Common myeloid progenitor, CD34-positive (primary cell): ENCODE results near the gene TRAPPC5.

Experiments
- CTCF ChIA-PET: fragments of 350-600 bp; sonication (Branson Sonifier 250); formaldehyde crosslinking; loops from one replicate; lab custom pipeline; 2021; ENCODE audit warnings: antibody characterized with exemption; lab: Charles Lee
- POLR2A ChIA-PET: fragments of 350-600 bp; sonication (Branson Sonifier 250); formaldehyde crosslinking; loops from one replicate; lab custom pipeline; 2021; ENCODE audit warnings: antibody characterized with exemption; lab: Charles Lee
- DNase-seq, 3 donors: peaks; one replicate each; pipeline versions ENCODE4 v3.0.0 to v3.0.0-alpha.2; 2013
- H3K27ac ChIP-seq, 2 experiments: 1 replicate in 1 of 2; 2 replicates in 1 of 2; pipeline ENCODE4 v1.7.0; 2013; ENCODE audit warnings: inconsistent platforms in 2 of 2, low read length in 2 of 2, mild to moderate bottlenecking in 2 of 2, low read depth in 1 of 2, moderate library complexity in 1 of 2; ENCODE audit not compliant: severe bottlenecking in 2 of 2, insufficient read depth in 1 of 2, poor library complexity in 1 of 2
- H3K27me3 ChIP-seq, 5 experiments: replicated peaks in 2 of 5; 1 replicate in 3 of 5; 2 replicates in 2 of 5; pipeline versions ENCODE4 v1.6.1 to v1.7.0; 2013; ENCODE audit warnings: low read length in 4 of 5, mild to moderate bottlenecking in 2 of 5, moderate library complexity in 2 of 5, inconsistent platforms in 1 of 5; ENCODE audit not compliant: insufficient read depth in 5 of 5, control insufficient read depth in 4 of 5
- H3K36me3 ChIP-seq, 4 experiments: 1 replicate in 2 of 4; 2 replicates in 2 of 4; pipeline versions ENCODE4 v1.6.1 to v1.7.0; 2013; ENCODE audit warnings: low read length in 3 of 4, control low read depth in 1 of 4, mild to moderate bottlenecking in 1 of 4; ENCODE audit not compliant: control insufficient read depth in 4 of 4, insufficient read depth in 4 of 4
- H3K4me1 ChIP-seq, 4 experiments: 1 replicate in 3 of 4; 2 replicates in 1 of 4; pipeline versions ENCODE4 v1.6.1 to v1.7.1; 2013; ENCODE audit warnings: low read length in 3 of 4, mild to moderate bottlenecking in 3 of 4, control low read depth in 1 of 4, inconsistent platforms in 1 of 4, moderate library complexity in 1 of 4; ENCODE audit not compliant: control insufficient read depth in 4 of 4, insufficient read depth in 4 of 4; ENCODE audit errors: control extremely low read depth in 1 of 4
- H3K4me3 ChIP-seq, 7 experiments: 1 replicate in 4 of 7; 2 replicates in 3 of 7; pipeline versions ENCODE4 v1.5.1 to v1.7.0; 2013; ENCODE audit warnings: mild to moderate bottlenecking in 7 of 7, low read length in 6 of 7, moderate library complexity in 6 of 7, inconsistent platforms in 2 of 7, low read depth in 2 of 7, control low read depth in 1 of 7; ENCODE audit not compliant: insufficient read depth in 4 of 7, control insufficient read depth in 1 of 7; ENCODE audit errors: extremely low read depth in 1 of 7
- H3K9me3 ChIP-seq, 5 experiments: 1 replicate in 4 of 5; 2 replicates in 1 of 5; pipeline versions ENCODE4 v1.6.1 to v1.7.1; 2013; ENCODE audit warnings: low read length in 4 of 5, mild to moderate bottlenecking in 2 of 5, inconsistent platforms in 1 of 5, low read depth in 1 of 5, moderate library complexity in 1 of 5; ENCODE audit not compliant: control insufficient read depth in 4 of 5, insufficient read depth in 2 of 5; ENCODE audit errors: control extremely low read depth in 1 of 5
- WGBS: methylation state at CpG from one replicate; pipeline ENCODE4 v1.1.5; 2013; ENCODE audit not compliant: insufficient coverage; 5-methylcytosine and 5-hydroxymethylcytosine counted together

Gene TRAPPC5

DNA sequence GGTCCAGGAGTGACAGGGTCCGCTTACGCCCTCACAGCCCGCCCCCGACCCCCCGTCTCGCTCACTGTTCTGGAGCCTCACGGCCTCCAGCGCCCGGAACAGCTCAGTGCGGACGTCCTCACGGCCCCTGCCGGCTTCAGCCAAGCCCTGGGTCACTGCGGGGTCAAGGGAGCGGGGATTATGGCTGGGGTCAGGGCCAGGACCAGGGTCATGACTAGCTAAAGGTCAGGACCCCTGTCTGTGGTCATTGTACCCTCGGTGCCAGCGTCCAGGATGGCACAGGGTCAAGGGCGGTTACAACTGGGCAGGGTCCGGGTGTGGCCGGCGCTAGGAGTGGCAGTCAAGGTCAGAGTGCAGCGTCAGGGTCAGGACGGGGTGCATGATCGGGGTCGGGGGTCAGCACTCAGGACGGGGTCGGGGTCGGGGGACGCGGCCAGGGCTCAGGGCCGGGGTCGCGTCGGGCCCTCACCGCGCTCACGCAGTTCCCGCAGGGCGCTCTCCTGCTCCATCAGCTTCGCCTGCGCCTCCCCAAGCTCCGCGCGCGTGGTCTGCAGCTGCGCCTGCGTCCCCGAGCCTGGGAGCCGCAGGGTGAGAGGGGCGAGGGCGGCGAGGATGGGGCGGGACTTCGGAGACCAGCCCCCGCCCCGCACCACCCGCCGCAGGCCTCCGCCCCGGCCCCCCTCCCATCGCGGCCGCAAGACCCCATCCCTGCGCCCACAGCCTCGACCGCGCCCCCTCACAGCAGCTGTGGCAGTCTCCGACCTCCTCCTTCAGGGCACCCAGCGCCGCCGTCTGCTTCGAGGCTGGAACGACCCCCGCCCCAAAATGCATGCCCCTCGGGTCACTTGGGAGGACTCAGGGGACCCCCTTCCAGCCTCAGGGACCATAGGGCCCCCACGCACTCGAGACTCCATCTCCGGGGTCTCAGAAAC lies 49.9 kb downstream of the TRAPPC5 start:
- peak in 2 of 3 donors; percentile 37 to 44 for DNase-seq
- POLR2A ChIA-PET, result interaction anchor here (0.6 kb wide), 1 partner anchor 162 kb away, joined by 3 read pairs; no protein-coding TSS in a partner anchor
- H3K36me3 ChIP-seq, result no peaks in the 10 kb centered on the region
- WGBS, result 5% methylated on average over 47 of the region's 78 CpGs
- peak overlapping the region in 2 of 7 experiments; percentile 11 to 38 for H3K4me3 ChIP-seq
- CTCF ChIA-PET, result interaction anchor here (1.2 kb wide), 1 partner anchor 8 kb away, joined by 6 read pairs; no protein-coding TSS in a partner anchor
- no peaks in the 10 kb centered on the region for H3K9me3 ChIP-seq
- H3K4me1 ChIP-seq, result peaks cover 0 to 21% (median 12%) of the 10 kb centered on the region in 4 experiments
- no peak overlapping the region for H3K27ac ChIP-seq
- peaks cover 0 to 47% (median 22%) of the 10 kb centered on the region in 5 experiments for H3K27me3 ChIP-seq

DNA sequence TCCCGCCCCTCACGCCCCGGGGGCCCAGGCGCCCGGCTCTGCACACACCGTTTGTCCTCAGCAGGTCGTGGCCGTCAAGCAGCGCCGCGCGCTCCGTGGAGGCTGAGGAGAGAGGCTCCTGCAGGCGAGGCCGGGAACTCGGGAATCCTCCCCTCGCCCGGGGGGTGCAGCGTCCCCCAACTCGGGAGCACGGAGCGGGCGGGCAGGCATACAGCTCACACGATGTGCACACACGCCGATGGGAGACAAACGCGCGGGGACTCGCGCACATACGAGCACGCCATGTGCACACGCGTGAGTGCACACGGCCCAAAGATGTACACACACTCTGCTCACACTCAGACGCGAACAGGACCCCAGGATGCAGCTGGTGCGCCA lies 50.6 kb downstream of the TRAPPC5 start:
- WGBS, result 65% methylated on average over 29 of the region's 39 CpGs
- CTCF ChIA-PET, result no interaction called here
- no peaks in the 10 kb centered on the region for H3K9me3 ChIP-seq
- H3K27ac ChIP-seq, result no peak overlapping the region
- no peak for DNase-seq
- peaks cover 0 to 47% (median 22%) of the 10 kb centered on the region in 5 experiments for H3K27me3 ChIP-seq
- no peak overlapping the region for H3K4me3 ChIP-seq
- peaks cover 0 to 21% (median 12%) of the 10 kb centered on the region in 4 experiments for H3K4me1 ChIP-seq
- no peaks in the 10 kb centered on the region for H3K36me3 ChIP-seq
- POLR2A ChIA-PET, result interaction anchor here (0.6 kb wide), 1 partner anchor 163 kb away, joined by 3 read pairs; no protein-coding TSS in a partner anchor

- H3K9me3 ChIP-seq, result no peaks in the 10 kb centered on the region
- DNase-seq, result no peak
- WGBS, result 95% methylated on average over 4 of the region's 5 CpGs
- POLR2A ChIA-PET, result no interaction called here
- no peaks in the 10 kb centered on the region for H3K36me3 ChIP-seq
- H3K27me3 ChIP-seq, result peaks cover 0 to 47% (median 22%) of the 10 kb centered on the region in 5 experiments
- CTCF ChIA-PET, result no interaction called here
- H3K27ac ChIP-seq, result no peak overlapping the region
- peaks cover 0 to 21% (median 12%) of the 10 kb centered on the region in 4 experiments for H3K4me1 ChIP-seq
- H3K4me3 ChIP-seq, result no peak overlapping the region
These were observed 51.0 kb downstream of the TRAPPC5 start for GRCh38 chr19:7731615-7732014.

DNA sequence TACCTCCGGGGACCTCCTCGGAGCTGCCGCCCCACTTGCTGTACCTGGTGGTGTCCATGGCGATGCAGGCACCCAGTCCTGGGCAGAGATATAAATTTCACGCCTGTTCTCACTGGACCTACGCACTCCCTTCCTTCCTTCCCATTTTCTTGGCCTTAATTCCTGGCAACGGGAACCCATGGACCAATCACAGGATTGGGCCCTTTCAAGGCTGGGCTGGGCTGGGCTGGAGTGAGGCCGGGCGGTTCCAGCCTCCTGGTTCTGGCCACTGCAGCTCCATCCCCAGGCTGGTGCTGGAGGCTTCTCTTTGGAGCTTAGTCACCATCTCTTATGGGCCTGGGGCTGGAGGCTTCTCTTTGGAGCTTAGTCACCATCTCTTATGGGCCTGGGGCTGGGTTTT lies 51.4 kb downstream of the TRAPPC5 start, which contains the start of gene CLEC4G:
CLEC4G (minus strand) TSS at position 66 of the 400 bp plus-strand sequence; CDS start at position 58, 8 bp downstream.
- DNase-seq, result no peak
- Histone ChIP-seq H3K27ac (no peak within 1 kb of the TSS), H3K4me3 (no peak within 1 kb of the TSS), H3K9me3 (no peaks in the 10 kb centered on the region), H3K27me3 (peaks cover 0 to 47% (median 22%) of the 10 kb centered on the region in 5 experiments), H3K36me3 (no peaks in the 10 kb centered on the region), H3K4me1 (peaks cover 0 to 21% (median 12%) of the 10 kb centered on the region in 4 experiments)
- ChIA-PET POLR2A (no interaction called here), CTCF (no interaction called here)
- 86% methylated on average over 8 of the region's 9 CpGs for WGBS

GRCh38 chr19:7733376-7733775 lies 52.7 kb downstream of the TRAPPC5 start:
- no peaks in the 10 kb centered on the region for H3K9me3 ChIP-seq
- no peak overlapping the region for H3K4me3 ChIP-seq
- H3K4me1 ChIP-seq, result peaks cover 0 to 21% (median 12%) of the 10 kb centered on the region in 4 experiments
- 67% methylated on average over 3 of the region's 6 CpGs for WGBS
- ChIA-PET POLR2A (no interaction called here), CTCF (no interaction called here)
- H3K36me3 ChIP-seq, result no peaks in the 10 kb centered on the region
- H3K27me3 ChIP-seq, result peaks cover 0 to 36% (median 25%) of the 10 kb centered on the region in 5 experiments
- DNase-seq, result no peak
- H3K27ac ChIP-seq, result no peak overlapping the region

DNA sequence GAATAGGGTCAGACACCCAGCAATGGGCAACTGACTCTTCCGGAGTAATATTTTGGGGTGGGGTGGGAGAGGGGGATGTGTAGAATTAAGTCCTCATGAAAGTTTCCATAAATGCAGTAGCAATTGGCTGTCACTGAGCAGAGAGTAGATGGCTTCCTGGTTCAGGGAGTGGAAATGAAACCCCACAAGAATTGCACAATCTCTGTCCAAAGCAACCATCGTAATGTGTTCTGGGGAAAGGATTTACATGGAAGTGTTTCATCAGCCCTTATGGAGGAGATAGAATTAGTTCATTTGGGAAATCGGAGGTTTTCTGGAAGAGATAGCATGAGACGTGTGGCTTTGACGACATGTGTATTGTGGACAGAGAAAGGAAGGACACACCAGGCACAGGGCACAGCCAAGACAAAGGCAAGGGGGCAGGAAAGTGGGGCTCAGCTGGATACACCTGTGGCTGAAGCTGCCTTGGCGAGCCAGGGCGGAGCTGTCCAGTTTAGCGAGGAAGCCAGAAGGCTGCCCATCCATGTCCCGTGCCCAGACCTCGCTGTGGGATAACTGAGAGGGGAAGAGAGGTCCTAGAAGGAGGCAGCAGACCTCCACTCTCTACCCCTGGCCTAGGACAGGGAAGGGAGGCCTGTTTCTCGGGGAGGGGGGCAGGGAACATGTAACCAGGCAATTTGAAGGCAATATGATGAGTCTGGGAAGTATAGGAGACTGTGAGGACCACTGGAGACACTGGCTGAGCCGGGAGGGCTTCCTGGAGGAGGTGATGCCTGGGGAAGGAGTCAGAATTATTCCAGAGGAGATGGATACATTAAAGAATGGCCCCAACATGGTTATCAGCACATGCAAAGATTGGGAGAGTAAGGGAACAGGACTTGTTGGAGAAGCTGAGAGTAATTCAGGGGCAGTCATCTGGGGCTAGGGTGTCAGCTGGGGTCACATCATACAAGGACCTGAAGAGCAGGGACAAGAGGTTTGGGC lies 53.9 kb downstream of the TRAPPC5 start:
- H3K36me3 ChIP-seq, result no peaks in the 10 kb centered on the region
- ChIA-PET POLR2A (no interaction called here), CTCF (interaction anchor here (1.6 kb wide), 1 partner anchor 13 kb away, joined by 7 read pairs; the partner anchor contains the start of gene CD209)
- H3K27me3 ChIP-seq, result peaks cover 0 to 24% (median 18%) of the 10 kb centered on the region in 5 experiments
- no peaks in the 10 kb centered on the region for H3K9me3 ChIP-seq
- DNase-seq, result peak in 1 of 3 donors; percentile 22
- no peak overlapping the region for H3K4me3 ChIP-seq
- no peak overlapping the region for H3K27ac ChIP-seq
- H3K4me1 ChIP-seq, result peaks cover 0 to 15% (median 11%) of the 10 kb centered on the region in 4 experiments
- 74% methylated on average over 6 of the region's 12 CpGs for WGBS
